AG09309 (cell line): ENCODE data around the gene CAPN5.
A peak's percentile ranks its signal among the peaks of the same experiment; 100 is the strongest.

Source experiments
- DNase-seq: peaks from one replicate; pipeline ENCODE4 v3.0.0-alpha.2; 2010; ENCODE audit warnings: low read depth
- H3K4me3 ChIP-seq: 2 replicates; pipeline ENCODE4 v1.5.1; 2011; ENCODE audit warnings: mild to moderate bottlenecking, low read depth, low read length, moderate library complexity; ENCODE audit not compliant: control insufficient read depth
- CTCF ChIP-seq: IDR thresholded peaks from 2 replicates; pipeline ENCODE4 v1.5.1; 2011; ENCODE audit warnings: mild to moderate bottlenecking, low read depth, low read length, inconsistent platforms; ENCODE audit not compliant: insufficient read depth, control insufficient read depth; ENCODE audit errors: missing control alignments

The CAPN5 gene

GRCh38 chr11:77109236-77110019 is 42.7 kb downstream of the CAPN5 start:
- no peak overlapping the region for H3K4me3 ChIP-seq
- no peak for DNase-seq
- TF ChIP-seq CTCF: no peak

GRCh38 chr11:77110836-77111235 is 44.1 kb downstream of the CAPN5 start:
- H3K4me3 ChIP-seq: no peak overlapping the region
- no peak for DNase-seq
- no peak for TF ChIP-seq CTCF

GRCh38 chr11:77111277-77111676 is 44.5 kb downstream of the CAPN5 start:
- TF ChIP-seq CTCF: no peak
- H3K4me3 ChIP-seq: no peak overlapping the region
- no peak for DNase-seq

- DNase-seq: no peak
- no peak for TF ChIP-seq CTCF
- H3K4me3 ChIP-seq: no peak overlapping the region
Observed at GRCh38 chr11:77111946-77112345, 45.2 kb downstream of the CAPN5 start.

GRCh38 chr11:77112641-77113381 is 46.0 kb downstream of the CAPN5 start:
- no peak overlapping the region for H3K4me3 ChIP-seq
- DNase-seq: no peak
- no peak for TF ChIP-seq CTCF

GRCh38 chr11:77113382-77114088 is 46.8 kb downstream of the CAPN5 start:
- H3K4me3 ChIP-seq: no peak overlapping the region
- peak; percentile 74 for TF ChIP-seq CTCF
- DNase-seq: no peak
